A673 (cell line): ENCODE data around the gene WDR27. TPM values are rescaled to one million over a fixed set of nuclear protein-coding genes. Genes with fewer than 3 reads are reported as not detected.

Source experiments
- BruUV-seq: library from RNA; stranded (reverse); fragments of 400-500 nt; replicated peaks from 2 replicates; lab custom pipeline; 2021; lab: Mats Ljungman, UMichigan
- CTCF ChIA-PET: fragments of 300-600 bp; sonication (Branson Sonifier 250); formaldehyde crosslinking; loops from one replicate; lab custom pipeline; 2022; ENCODE audit warnings: antibody characterized with exemption; lab: Charles Lee
- POLR2A ChIA-PET: fragments of 300-600 bp; sonication (Branson Sonifier 250); formaldehyde crosslinking; loops from one replicate; lab custom pipeline; 2022; ENCODE audit warnings: antibody characterized with exemption; ENCODE audit not compliant: low non-redundant PET; lab: Charles Lee
- DNase-seq: peaks from one replicate; pipeline ENCODE4 v3.0.0-alpha.2; 2015; ENCODE audit warnings: low spot score
- H3K27ac ChIP-seq: fragments of 200-600 bp; sonication (generic); 2 replicates; pipeline ENCODE4 v1.5.1; 2016; ENCODE audit warnings: mixed run types, low read depth, mild to moderate bottlenecking, mixed read lengths, antibody characterized with exemption, low read length; ENCODE audit not compliant: poor library complexity, severe bottlenecking
- H3K27me3 ChIP-seq: fragments of 200-600 bp; sonication (generic); replicated peaks from 2 replicates; pipeline ENCODE4 v1.6.1; 2017; ENCODE audit warnings: mixed run types, low read depth, mild to moderate bottlenecking, mixed read lengths, antibody characterized with exemption, low read length; ENCODE audit not compliant: insufficient read depth, poor library complexity
- H3K36me3 ChIP-seq: fragments of 200-600 bp; sonication (generic); 2 replicates; pipeline ENCODE4 v1.6.1; 2016; ENCODE audit warnings: mixed run types, mild to moderate bottlenecking, mixed read lengths, antibody characterized with exemption, low read length; ENCODE audit not compliant: insufficient read depth, poor library complexity, severe bottlenecking
- H3K4me1 ChIP-seq: fragments of 200-600 bp; sonication (generic); 2 replicates; pipeline ENCODE4 v1.6.1; 2017; ENCODE audit warnings: mixed run types, mild to moderate bottlenecking, mixed read lengths, antibody characterized with exemption, low read length; ENCODE audit not compliant: insufficient read depth, poor library complexity, severe bottlenecking
- H3K4me3 ChIP-seq: fragments of 200-600 bp; sonication (generic); 2 replicates; pipeline ENCODE4 v1.5.1; 2016; ENCODE audit warnings: low read depth, mixed run types, mild to moderate bottlenecking, mixed read lengths, low read length; ENCODE audit not compliant: poor library complexity, severe bottlenecking
- H3K9me3 ChIP-seq: fragments of 200-600 bp; sonication (generic); 2 replicates; pipeline ENCODE4 v1.6.1; 2016; ENCODE audit warnings: mixed run types, low read depth, mild to moderate bottlenecking, mixed read lengths, antibody characterized with exemption, low read length; ENCODE audit not compliant: poor library complexity, severe bottlenecking
- EZH2 ChIP-seq: fragments of 200-600 bp; sonication (generic); IDR thresholded peaks from 2 replicates; pipeline ENCODE4 v1.6.1; 2017; ENCODE audit warnings: borderline replicate concordance, low read depth, mild to moderate bottlenecking, mixed read lengths, antibody characterized with exemption, low read length; ENCODE audit not compliant: poor library complexity, severe bottlenecking
- intact Hi-C: fragments of 100-400 bp; cut with micrococcal nuclease; formaldehyde crosslinking; loops from one replicate; pipeline ENCODE4 v1.10.0; 2022; ENCODE audit not compliant: unreplicated experiment
- total RNA-seq: library from RNA; stranded (reverse); gene quantifications from 2 replicates; pipeline ENCODE4 v1.2.3, GENCODE V29; 2021
- TF ChIP-seq, protein P1 (sequence below): fragments of 300-800, 200-600 bp; sonication (generic); conservative IDR thresholded peaks from 2 replicates; pipeline ENCODE4 v1.5.1; 2017; ENCODE audit warnings: low read depth, mild to moderate bottlenecking, antibody characterized with exemption, low read length, moderate library complexity, mixed read lengths

WDR27 gene
- total RNA-seq, 1 experiment from 2014 or later = 77.3 TPM

DNA sequence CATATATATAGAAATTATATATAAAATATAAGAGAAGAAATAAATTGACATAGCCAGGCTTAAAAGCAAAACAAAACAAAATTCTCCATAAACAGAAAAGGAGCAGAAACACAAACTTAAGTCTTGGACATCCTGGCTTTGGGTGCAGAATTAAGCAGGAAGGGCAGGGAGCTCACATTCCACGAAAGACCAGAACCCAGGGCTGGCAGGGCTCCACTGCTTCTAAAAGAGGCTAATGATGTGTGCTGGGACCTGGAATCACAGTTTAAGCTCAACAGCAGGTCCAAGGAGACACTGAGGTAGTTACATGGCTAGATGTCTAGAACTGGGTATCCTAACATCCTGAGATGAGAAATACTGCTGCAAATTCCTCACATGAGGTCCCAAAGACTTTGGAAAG, 210.3 kb downstream of the WDR27 start:
- POLR2A ChIA-PET = no interaction called here

DNA sequence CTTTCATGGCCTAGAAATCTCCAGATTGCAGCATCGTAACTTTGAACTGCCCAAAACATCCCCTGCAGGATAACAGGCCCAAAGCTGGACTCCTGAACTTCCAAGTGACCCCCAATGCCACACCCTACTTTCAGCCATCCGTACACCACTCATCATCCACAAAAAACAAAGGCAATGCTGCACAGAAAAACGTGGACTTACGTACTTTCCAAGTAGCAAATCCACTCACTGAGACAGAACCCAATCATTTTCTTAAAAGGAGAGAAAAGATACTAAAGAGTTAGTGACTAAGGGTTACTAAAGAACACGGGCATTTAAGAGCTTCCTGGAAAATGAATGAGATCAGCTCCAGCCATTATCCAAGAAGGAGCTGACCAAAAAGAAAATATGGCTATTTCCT, 211.0 kb downstream of the WDR27 start:
- intact Hi-C loops = no loop called here
- Histone ChIP-seq H3K36me3 (no peaks in the 10 kb centered on the region), H3K4me1 (no peaks in the 10 kb centered on the region), H3K27me3 (no peaks in the 10 kb centered on the region), H3K4me3 (no peak overlapping the region), H3K9me3 (no peaks in the 10 kb centered on the region), H3K27ac (no peak overlapping the region)
- ChIA-PET POLR2A (no interaction called here), CTCF (no interaction called here)
- TF ChIP-seq, protein P1, sequence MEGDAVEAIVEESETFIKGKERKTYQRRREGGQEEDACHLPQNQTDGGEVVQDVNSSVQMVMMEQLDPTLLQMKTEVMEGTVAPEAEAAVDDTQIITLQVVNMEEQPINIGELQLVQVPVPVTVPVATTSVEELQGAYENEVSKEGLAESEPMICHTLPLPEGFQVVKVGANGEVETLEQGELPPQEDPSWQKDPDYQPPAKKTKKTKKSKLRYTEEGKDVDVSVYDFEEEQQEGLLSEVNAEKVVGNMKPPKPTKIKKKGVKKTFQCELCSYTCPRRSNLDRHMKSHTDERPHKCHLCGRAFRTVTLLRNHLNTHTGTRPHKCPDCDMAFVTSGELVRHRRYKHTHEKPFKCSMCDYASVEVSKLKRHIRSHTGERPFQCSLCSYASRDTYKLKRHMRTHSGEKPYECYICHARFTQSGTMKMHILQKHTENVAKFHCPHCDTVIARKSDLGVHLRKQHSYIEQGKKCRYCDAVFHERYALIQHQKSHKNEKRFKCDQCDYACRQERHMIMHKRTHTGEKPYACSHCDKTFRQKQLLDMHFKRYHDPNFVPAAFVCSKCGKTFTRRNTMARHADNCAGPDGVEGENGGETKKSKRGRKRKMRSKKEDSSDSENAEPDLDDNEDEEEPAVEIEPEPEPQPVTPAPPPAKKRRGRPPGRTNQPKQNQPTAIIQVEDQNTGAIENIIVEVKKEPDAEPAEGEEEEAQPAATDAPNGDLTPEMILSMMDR = no peak
- no peak for TF ChIP-seq EZH2
- BruUV-seq = no TSS peak
- DNase-seq = no peak

More for the DNA sequence above, 210.3 kb downstream of the WDR27 start:
- no peak for TF ChIP-seq EZH2
- TF ChIP-seq, protein P1 = no peak
- CTCF ChIA-PET = no interaction called here
- Histone ChIP-seq H3K9me3 (no peaks in the 10 kb centered on the region), H3K27me3 (no peaks in the 10 kb centered on the region), H3K4me3 (no peak overlapping the region), H3K27ac (no peak overlapping the region), H3K36me3 (no peaks in the 10 kb centered on the region), H3K4me1 (no peaks in the 10 kb centered on the region)
- BruUV-seq = no TSS peak
- intact Hi-C loops = no loop called here
- no peak for DNase-seq

DNA sequence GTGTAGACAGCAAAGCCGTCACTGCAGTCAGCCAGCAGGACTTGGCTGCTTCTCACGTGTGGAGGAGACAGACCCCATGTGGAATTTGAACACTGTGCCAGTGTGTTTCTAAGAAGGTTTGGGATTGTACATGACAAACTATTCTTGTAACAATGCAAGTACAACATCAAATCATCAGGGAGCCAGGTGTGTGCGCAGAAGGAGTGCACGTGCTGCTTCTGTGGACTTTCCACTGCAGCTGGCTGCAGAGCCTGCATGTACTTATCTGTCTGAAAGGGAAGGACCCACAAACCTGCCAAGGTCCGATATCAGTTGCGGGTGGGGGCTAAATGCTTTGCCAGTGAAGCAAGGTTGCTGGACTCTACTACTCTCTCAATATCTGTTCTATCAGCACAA, 211.6 kb downstream of the WDR27 start:
- CTCF ChIA-PET = no interaction called here
- no peaks in the 10 kb centered on the region for H3K4me1 ChIP-seq

More for the DNA sequence above, 211.6 kb downstream of the WDR27 start:
- no peaks in the 10 kb centered on the region for H3K27me3 ChIP-seq
- no peak for DNase-seq
- intact Hi-C loops = no loop called here
- H3K36me3 ChIP-seq = no peaks in the 10 kb centered on the region
- TF ChIP-seq EZH2 = no peak
- TF ChIP-seq, protein P1 = no peak
- no TSS peak for BruUV-seq
- no peaks in the 10 kb centered on the region for H3K9me3 ChIP-seq
- H3K4me3 ChIP-seq = no peak overlapping the region
- no peak overlapping the region for H3K27ac ChIP-seq
- POLR2A ChIA-PET = no interaction called here
